HEK293 (cell line): ENCODE data around the gene CORO1C.

Source experiments
- CTCF ChIA-PET: fragments of 350-600 bp; formaldehyde crosslinking; extraction: SDS; loops from one replicate; lab custom pipeline; 2021; ENCODE audit warnings: antibody characterized with exemption; lab: Yijun Ruan, JAX
- POLR2A ChIA-PET: fragments of 300-600 bp; formaldehyde crosslinking; extraction: SDS; loops from one replicate; lab custom pipeline; 2020; ENCODE audit warnings: antibody characterized with exemption, inconsistent platforms; lab: Yijun Ruan, JAX
- H3K27ac ChIP-seq: fragments of 200-500 bp; sonication (Bioruptor generic); 2 replicates; pipeline ENCODE4 v1.5.1; 2014; ENCODE audit warnings: low read depth, low read length, control low read depth, inconsistent platforms; ENCODE audit errors: extremely low read depth
- H3K36me3 ChIP-seq, 2 experiments: fragments of 200-500 bp in 1 of 2; sonication (Bioruptor generic) in 1 of 2; 1 replicate in 1 of 2; 2 replicates in 1 of 2; pipeline ENCODE4 v1.5.1; 2014 to 2017; ENCODE audit warnings: inconsistent platforms in 2 of 2, low read length in 2 of 2; ENCODE audit not compliant: control insufficient read depth in 2 of 2, insufficient read depth in 1 of 2
- H3K4me1 ChIP-seq: fragments of 200-500 bp; sonication (Bioruptor generic); 2 replicates; pipeline ENCODE4 v1.5.1; 2014; ENCODE audit warnings: mild to moderate bottlenecking, low read length, inconsistent platforms; ENCODE audit not compliant: control insufficient read depth, insufficient read depth
- H3K4me3 ChIP-seq: 2 replicates; pipeline ENCODE4 v1.5.1; 2011; ENCODE audit warnings: low read depth, mild to moderate bottlenecking, control low read depth, low read length, moderate library complexity
- H3K9me3 ChIP-seq: fragments of 200-500 bp; sonication (Bioruptor generic); 2 replicates; pipeline ENCODE4 v1.5.1; 2014; ENCODE audit warnings: low read depth, low read length, inconsistent platforms; ENCODE audit not compliant: control insufficient read depth, insufficient read depth
- KLF7 ChIP-seq: fragments of 450-650 bp; formaldehyde crosslinking; IDR thresholded peaks from 2 replicates; pipeline ENCODE4 v1.5.1; 2016; ENCODE audit warnings: missing biosample characterization, missing genetic modification characterization, borderline replicate concordance
- KLF9 ChIP-seq: fragments of 450-650 bp; formaldehyde crosslinking; IDR thresholded peaks from 2 replicates; pipeline ENCODE4 v1.5.1; 2016; ENCODE audit warnings: missing biosample characterization, missing genetic modification characterization, low read depth
- OSR2 ChIP-seq: fragments of 450-650 bp; formaldehyde crosslinking; IDR thresholded peaks from 2 replicates; pipeline ENCODE4 v1.5.1; 2016; ENCODE audit warnings: missing biosample characterization, missing genetic modification characterization
- REPIN1 ChIP-seq: fragments of 450-650 bp; formaldehyde crosslinking; IDR thresholded peaks from 2 replicates; pipeline ENCODE4 v1.5.1; 2017; ENCODE audit warnings: missing biosample characterization, missing genetic modification characterization, low read depth
- SP7 ChIP-seq: fragments of 450-650 bp; formaldehyde crosslinking; IDR thresholded peaks from 2 replicates; pipeline ENCODE4 v1.5.1; 2016; ENCODE audit warnings: missing biosample characterization, missing genetic modification characterization
- ZFP41 ChIP-seq: fragments of 450-650 bp; formaldehyde crosslinking; IDR thresholded peaks from 2 replicates; pipeline ENCODE4 v1.5.1; 2016; ENCODE audit warnings: missing biosample characterization, missing genetic modification characterization, borderline replicate concordance
- ZFP69B ChIP-seq: fragments of 450-650 bp; formaldehyde crosslinking; IDR thresholded peaks from 2 replicates; pipeline ENCODE4 v1.5.1; 2016; ENCODE audit warnings: missing biosample characterization, missing genetic modification characterization
- ZNF10 ChIP-seq: fragments of 450-650 bp; formaldehyde crosslinking; IDR thresholded peaks from 2 replicates; pipeline ENCODE4 v1.5.1; 2017; ENCODE audit warnings: missing biosample characterization, missing genetic modification characterization
- ZNF121 ChIP-seq: fragments of 450-650 bp; formaldehyde crosslinking; IDR thresholded peaks from 2 replicates; pipeline ENCODE4 v1.5.1; 2016; ENCODE audit warnings: missing biosample characterization, missing genetic modification characterization
- ZNF174 ChIP-seq: fragments of 450-650 bp; formaldehyde crosslinking; IDR thresholded peaks from 2 replicates; pipeline ENCODE4 v1.5.0; 2017; ENCODE audit warnings: missing biosample characterization, mild to moderate bottlenecking, missing genetic modification characterization
- ZNF366 ChIP-seq: fragments of 450-650 bp; formaldehyde crosslinking; conservative IDR thresholded peaks from 2 replicates; pipeline ENCODE4 v1.5.1; 2016; ENCODE audit warnings: missing biosample characterization, missing genetic modification characterization
- ZNF670 ChIP-seq: fragments of 450-650 bp; formaldehyde crosslinking; IDR thresholded peaks from 2 replicates; pipeline ENCODE4 v1.5.1; 2016; ENCODE audit warnings: missing biosample characterization, missing genetic modification characterization, low read depth
- ZNF777 ChIP-seq: fragments of 450-650 bp; formaldehyde crosslinking; IDR thresholded peaks from 2 replicates; pipeline ENCODE4 v1.5.1; 2017; ENCODE audit warnings: missing biosample characterization, missing genetic modification characterization, borderline replicate concordance
- ZSCAN23 ChIP-seq: fragments of 450-650 bp; formaldehyde crosslinking; IDR thresholded peaks from 2 replicates; pipeline ENCODE4 v1.5.1; 2016; ENCODE audit warnings: missing biosample characterization, missing genetic modification characterization
- TF ChIP-seq, protein P1 (sequence below): fragments of 450-650 bp; IDR thresholded peaks from 2 replicates; pipeline ENCODE4 v1.5.1; 2018; ENCODE audit warnings: missing biosample characterization, missing genetic modification characterization
- TF ChIP-seq, protein P2 (sequence below): fragments of 450-650 bp; formaldehyde crosslinking; IDR thresholded peaks from 2 replicates; pipeline ENCODE4 v1.5.1; 2017; ENCODE audit warnings: missing biosample characterization, mild to moderate bottlenecking, missing genetic modification characterization, moderate library complexity
- TF ChIP-seq, protein P3 (sequence below): fragments of 450-650 bp; formaldehyde crosslinking; IDR thresholded peaks from 2 replicates; pipeline ENCODE4 v1.5.1; 2016; ENCODE audit warnings: missing biosample characterization, missing genetic modification characterization

The CORO1C gene

DNA sequence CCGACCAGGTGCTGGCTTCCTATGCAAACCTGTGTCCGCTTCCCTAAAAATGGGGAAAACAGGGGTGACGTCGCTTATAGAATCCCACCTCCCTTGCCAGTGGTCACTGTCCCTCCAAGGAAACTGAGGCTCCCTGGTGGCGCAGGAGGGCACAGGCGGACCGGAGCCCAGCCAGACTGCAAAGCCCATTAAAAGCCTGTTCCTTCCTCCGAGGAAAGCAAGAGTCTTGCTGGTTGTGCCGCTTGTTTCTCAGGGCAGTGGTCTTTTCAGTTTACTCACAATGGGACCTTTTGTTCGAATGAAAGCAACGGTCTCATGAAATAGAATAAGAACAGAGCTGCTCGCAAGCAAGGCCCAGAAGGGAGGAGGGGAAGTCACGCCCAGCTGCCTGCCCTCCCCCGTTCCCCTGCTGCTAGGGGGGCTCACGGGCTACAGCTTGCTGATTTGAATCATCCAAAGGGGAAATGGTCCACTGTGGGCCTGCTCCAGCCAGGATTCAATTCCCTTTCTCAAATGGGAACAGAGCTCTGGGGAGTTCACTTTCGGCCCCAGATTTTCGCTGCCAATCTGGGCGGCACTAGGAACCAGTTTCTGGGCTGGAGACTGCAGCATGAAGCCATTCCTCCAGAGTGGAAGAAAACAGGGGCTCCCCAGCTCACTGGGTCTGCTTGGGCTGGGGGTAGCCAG is 93.0 kb downstream of the CORO1C start (continued):
- TF ChIP-seq, protein P1, sequence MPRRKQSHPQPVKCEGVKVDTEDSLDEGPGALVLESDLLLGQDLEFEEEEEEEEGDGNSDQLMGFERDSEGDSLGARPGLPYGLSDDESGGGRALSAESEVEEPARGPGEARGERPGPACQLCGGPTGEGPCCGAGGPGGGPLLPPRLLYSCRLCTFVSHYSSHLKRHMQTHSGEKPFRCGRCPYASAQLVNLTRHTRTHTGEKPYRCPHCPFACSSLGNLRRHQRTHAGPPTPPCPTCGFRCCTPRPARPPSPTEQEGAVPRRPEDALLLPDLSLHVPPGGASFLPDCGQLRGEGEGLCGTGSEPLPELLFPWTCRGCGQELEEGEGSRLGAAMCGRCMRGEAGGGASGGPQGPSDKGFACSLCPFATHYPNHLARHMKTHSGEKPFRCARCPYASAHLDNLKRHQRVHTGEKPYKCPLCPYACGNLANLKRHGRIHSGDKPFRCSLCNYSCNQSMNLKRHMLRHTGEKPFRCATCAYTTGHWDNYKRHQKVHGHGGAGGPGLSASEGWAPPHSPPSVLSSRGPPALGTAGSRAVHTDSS (tag by site-specific recombination): no peak
- no peak for TF ChIP-seq ZNF777 (tag by site-specific recombination)
- no peak for TF ChIP-seq ZNF10 (tag by site-specific recombination)
- no peak for TF ChIP-seq KLF9

DNA sequence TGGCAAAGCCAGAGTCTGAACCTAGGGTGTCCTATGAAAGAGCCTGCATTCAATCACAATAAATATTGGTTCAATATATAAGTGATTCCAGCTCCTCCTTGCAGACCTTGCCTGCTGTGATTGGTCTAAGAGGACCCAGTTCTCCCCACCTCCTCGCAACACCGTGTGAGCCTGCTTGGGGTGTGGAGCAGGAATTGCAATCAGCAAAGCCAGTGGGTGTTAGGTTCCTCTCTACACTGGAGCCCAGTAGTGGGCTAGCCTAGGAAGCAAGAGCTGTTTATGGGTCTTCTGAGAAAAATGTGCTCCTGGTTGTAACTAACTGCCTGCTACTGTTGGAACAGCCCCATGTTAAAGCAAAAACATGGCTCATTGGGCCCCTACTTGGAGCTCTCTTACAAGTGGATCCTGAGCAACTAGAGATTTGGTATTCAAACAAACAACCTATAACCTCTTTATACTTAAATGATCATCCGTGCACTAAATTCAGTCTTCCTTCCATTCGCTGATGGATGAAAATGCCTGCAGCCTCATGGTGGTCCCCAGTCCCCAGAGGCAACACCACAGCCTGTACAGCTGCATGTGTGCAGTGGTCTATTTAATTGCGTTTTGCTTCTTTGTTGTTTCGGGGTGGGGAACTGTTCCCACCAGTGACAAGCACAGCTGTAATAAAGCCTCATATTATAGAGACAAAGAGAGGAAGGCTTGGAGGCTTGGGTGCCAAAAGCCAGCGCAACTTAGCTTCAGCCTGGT is 93.9 kb downstream of the CORO1C start:
- ChIA-PET CTCF (interaction anchor here (0.7 to 5.4 kb wide), 2 partner anchors 20 to 53 kb away, joined by 3 to 35 read pairs; no protein-coding TSS in a partner anchor), POLR2A (no interaction called here)
- Histone ChIP-seq H3K4me1 (no peaks in the 10 kb centered on the region; the same call in 1 of the 2 replicates), H3K9me3 (no peaks in the 10 kb centered on the region), H3K4me3 (no peak overlapping the region), H3K36me3 (no peaks in the 10 kb centered on the region), H3K27ac (no peak overlapping the region)
- TF ChIP-seq ZFP69B (no peak), OSR2 (0 out of 2 replicates have a peak, but pooled peaks have one; percentile 25), KLF7 (no peak), ZNF174 (no peak), ZNF366 (no peak)
- TF ChIP-seq, protein P2, sequence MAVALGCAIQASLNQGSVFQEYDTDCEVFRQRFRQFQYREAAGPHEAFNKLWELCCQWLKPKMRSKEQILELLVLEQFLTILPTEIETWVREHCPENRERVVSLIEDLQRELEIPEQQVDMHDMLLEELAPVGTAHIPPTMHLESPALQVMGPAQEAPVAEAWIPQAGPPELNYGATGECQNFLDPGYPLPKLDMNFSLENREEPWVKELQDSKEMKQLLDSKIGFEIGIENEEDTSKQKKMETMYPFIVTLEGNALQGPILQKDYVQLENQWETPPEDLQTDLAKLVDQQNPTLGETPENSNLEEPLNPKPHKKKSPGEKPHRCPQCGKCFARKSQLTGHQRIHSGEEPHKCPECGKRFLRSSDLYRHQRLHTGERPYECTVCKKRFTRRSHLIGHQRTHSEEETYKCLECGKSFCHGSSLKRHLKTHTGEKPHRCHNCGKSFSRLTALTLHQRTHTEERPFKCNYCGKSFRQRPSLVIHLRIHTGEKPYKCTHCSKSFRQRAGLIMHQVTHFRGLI (tag by site-specific recombination): no peak

DNA sequence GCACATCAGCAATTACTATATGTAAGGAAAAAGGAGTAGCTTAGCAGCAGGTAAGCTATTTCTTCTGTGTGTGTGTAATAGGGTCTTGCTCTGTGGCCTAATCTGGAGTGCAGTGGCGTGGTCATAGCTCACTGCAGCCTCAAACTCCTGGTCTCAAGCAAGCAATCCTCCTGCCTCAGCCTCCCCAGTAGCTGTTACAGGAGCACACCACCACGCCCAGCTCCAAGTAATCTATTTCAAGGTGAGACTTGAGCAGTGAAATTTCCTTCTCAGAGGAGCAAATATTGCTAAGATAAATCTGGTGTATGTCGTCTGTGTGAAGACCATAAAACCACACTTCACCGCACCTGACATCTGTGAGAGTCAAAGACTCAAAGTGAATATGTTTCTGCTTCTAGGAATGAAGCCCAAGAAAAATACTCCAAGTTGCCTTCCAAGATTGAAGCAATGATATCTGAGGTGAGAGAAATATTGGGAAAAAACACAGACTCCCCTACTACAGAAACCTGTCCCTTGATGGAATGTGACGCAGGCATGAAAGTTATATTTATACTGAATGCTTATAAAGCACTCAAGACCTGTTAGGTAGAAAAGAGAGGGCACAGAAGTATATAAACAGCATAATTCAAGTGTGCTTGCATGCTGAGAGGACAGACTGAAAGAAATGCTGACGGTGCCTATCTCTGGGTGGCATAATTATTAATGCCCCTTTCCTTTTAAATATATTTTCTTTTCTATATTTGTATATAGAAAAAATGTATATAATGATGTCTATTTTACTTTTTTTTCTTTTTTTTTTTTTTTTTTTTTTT is 95.1 kb downstream of the CORO1C start:
- Histone ChIP-seq H3K4me1 (no peaks in the 10 kb centered on the region; the same call in 1 of the 2 replicates), H3K9me3 (no peaks in the 10 kb centered on the region), H3K36me3 (no peaks in the 10 kb centered on the region), H3K27ac (no peak overlapping the region), H3K4me3 (no peak overlapping the region)
- CTCF ChIA-PET: interaction anchor here (0.7 to 5.4 kb wide), 4 partner anchors 18 to 167 kb away, joined by 3 to 35 read pairs (median 4); no protein-coding TSS in a partner anchor
- TF ChIP-seq, protein P3, sequence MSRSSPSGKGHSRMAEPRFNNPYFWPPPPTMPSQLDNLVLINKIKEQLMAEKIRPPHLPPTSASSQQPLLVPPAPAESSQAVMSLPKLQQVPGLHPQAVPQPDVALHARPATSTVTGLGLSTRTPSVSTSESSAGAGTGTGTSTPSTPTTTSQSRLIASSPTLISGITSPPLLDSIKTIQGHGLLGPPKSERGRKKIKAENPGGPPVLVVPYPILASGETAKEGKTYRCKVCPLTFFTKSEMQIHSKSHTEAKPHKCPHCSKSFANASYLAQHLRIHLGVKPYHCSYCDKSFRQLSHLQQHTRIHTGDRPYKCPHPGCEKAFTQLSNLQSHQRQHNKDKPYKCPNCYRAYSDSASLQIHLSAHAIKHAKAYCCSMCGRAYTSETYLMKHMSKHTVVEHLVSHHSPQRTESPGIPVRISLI (tag by site-specific recombination): peak; percentile 43; the same call in 1 of the 2 replicates
- TF ChIP-seq ZNF121 (tag by site-specific recombination) (peak; percentile 75), REPIN1 (tag by site-specific recombination) (no peak), ZSCAN23 (tag by site-specific recombination) (no peak), SP7 (tag by site-specific recombination) (no peak), ZFP41 (tag by site-specific recombination) (no peak), ZNF670 (tag by site-specific recombination) (no peak)
- POLR2A ChIA-PET: interaction anchor here (0.6 to 1.4 kb wide), 2 partner anchors 11 to 74 kb away, joined by 4 to 7 read pairs; partner anchors contain the start of gene ISCU
